Stimulated activated CD4-positive, alpha-beta T cell treated with anti-CD3 and anti-CD28 coated beads, Interleukin-1b, Interleukin-23, amount 100 ng/mL, for 48 hours (primary cell): ENCODE measurements around the gene AP1B1.

ENCODE experiments used
- DNase-seq: peaks from one replicate; pipeline ENCODE4 v3.0.0-alpha.2; 2020

Gene AP1B1

GRCh38 chr22:29330291-29330690 lies 58.1 kb downstream of the AP1B1 start:
- DNase-seq: no peak

- no peak for DNase-seq
Observed at GRCh38 chr22:29329581-29329980, 58.8 kb downstream of the AP1B1 start.

GRCh38 chr22:29328566-29329500 lies 59.5 kb downstream of the AP1B1 start:
- DNase-seq: no peak

GRCh38 chr22:29328055-29328454 lies 60.3 kb downstream of the AP1B1 start:
- no peak for DNase-seq

GRCh38 chr22:29327089-29327764 lies 61.1 kb downstream of the AP1B1 start:
- DNase-seq: no peak

- no peak for DNase-seq
Observed at GRCh38 chr22:29326481-29326880, 61.9 kb downstream of the AP1B1 start.

- no peak for DNase-seq
Observed at GRCh38 chr22:29325785-29326315, 62.5 kb downstream of the AP1B1 start.

- DNase-seq: no peak
Observed at GRCh38 chr22:29325356-29325755, 63.0 kb downstream of the AP1B1 start.

- DNase-seq: no peak
Observed at GRCh38 chr22:29323641-29324040, 64.7 kb downstream of the AP1B1 start.

GRCh38 chr22:29320546-29320945 lies 67.8 kb downstream of the AP1B1 start:
- DNase-seq: no peak

GRCh38 chr22:29319072-29319471 lies 69.3 kb downstream of the AP1B1 start:
- DNase-seq: no peak

GRCh38 chr22:29317827-29318454 lies 70.4 kb downstream of the AP1B1 start:
- no peak for DNase-seq

GRCh38 chr22:29316141-29316828 lies 72.1 kb downstream of the AP1B1 start:
- DNase-seq: no peak

- no peak for DNase-seq
Observed at GRCh38 chr22:29315286-29316140, 72.9 kb downstream of the AP1B1 start, which contains the start of gene RASL10A. TSS of gene RASL10A (minus strand) at chr22:29315697. CDS start at chr22:29315246, 451 bp downstream.

GRCh38 chr22:29314537-29315285 lies 73.7 kb downstream of the AP1B1 start:
- no peak for DNase-seq

GRCh38 chr22:29313576-29314466 lies 74.5 kb downstream of the AP1B1 start:
- no peak for DNase-seq

GRCh38 chr22:29313126-29313575 lies 75.2 kb downstream of the AP1B1 start:
- peak; percentile 40 for DNase-seq

- no peak for DNase-seq
Observed at GRCh38 chr22:29312218-29313125, 75.9 kb downstream of the AP1B1 start.
